Kidney (tissue), 14 donors: ENCODE data around the gene SHF. TPM values are rescaled to one million over a fixed set of nuclear protein-coding genes. Genes with fewer than 3 reads are reported as not detected.

Source experiments
- DNase-seq, 5 donors: peaks; one replicate each; pipeline ENCODE4 v3.0.0-alpha.2; 2013 to 2020
- FAIRE-seq: peaks from 2 replicates; lab custom pipeline; 2012; peaks lifted over from hg19 to GRCh38; lab: Jason Lieb, UNC
- H3K27ac ChIP-seq, 2 donors: one replicate each; pipeline ENCODE4 v1.7.0; 2013; ENCODE audit warnings: low read depth in 2 of 2, low read length in 2 of 2, inconsistent platforms in 1 of 2
- H3K27me3 ChIP-seq: one replicate; pipeline ENCODE4 v1.7.1; 2013; ENCODE audit warnings: low read length, inconsistent platforms; ENCODE audit not compliant: control insufficient read depth, insufficient read depth
- H3K36me3 ChIP-seq, 3 donors: one replicate each; pipeline versions ENCODE4 v1.7.0 to v1.7.1; 2013; ENCODE audit warnings: low read length in 3 of 3, control low read depth in 1 of 3, inconsistent platforms in 1 of 3; ENCODE audit not compliant: insufficient read depth in 3 of 3, control insufficient read depth in 2 of 3
- H3K4me1 ChIP-seq, 3 donors: one replicate each; pipeline versions ENCODE4 v1.7.0 to v1.7.1; 2013; ENCODE audit warnings: low read length in 3 of 3, inconsistent platforms in 1 of 3, low read depth in 1 of 3; ENCODE audit not compliant: control insufficient read depth in 2 of 3, insufficient read depth in 2 of 3
- H3K4me3 ChIP-seq, 3 donors: one replicate each; pipeline versions ENCODE4 v1.7.0 to v1.8.1; 2013; ENCODE audit warnings: low read length in 3 of 3, control low read depth in 1 of 3, inconsistent platforms in 1 of 3
- H3K9ac ChIP-seq, 3 donors: one replicate each; pipeline versions ENCODE4 v1.7.0 to v1.7.1; 2013; ENCODE audit warnings: low read length in 3 of 3, control low read depth in 1 of 3, inconsistent platforms in 1 of 3
- H3K9me3 ChIP-seq, 3 donors: one replicate each; pipeline versions ENCODE4 v1.7.0 to v1.7.1; 2013; ENCODE audit warnings: low read length in 3 of 3, control low read depth in 1 of 3, inconsistent platforms in 1 of 3; ENCODE audit not compliant: control insufficient read depth in 2 of 3, insufficient read depth in 1 of 3
- CTCF ChIP-seq: IDR thresholded peaks from 3 replicates; pipeline ENCODE4 v1.5.1; 2012; ENCODE audit warnings: mild to moderate bottlenecking, moderate library complexity, borderline replicate concordance; ENCODE audit not compliant: insufficient read depth; ENCODE audit errors: extremely low read depth
- intact Hi-C: fragments of 100-400 bp; cut with DNase I; formaldehyde crosslinking; loops from one replicate; pipeline ENCODE4 v1.11.1; 2022
- polyA plus RNA-seq: library from polyadenylated mRNA; stranded (reverse); fragments of 350-450 nt; fragmentation: Illumina TruSeq; extraction: RNeasy Lipid Tissue Mini Kit (QIAGEN cat#74804); gene quantifications from one replicate; pipeline ENCODE4 v1.2.3, GENCODE V29; 2014; ENCODE audit warnings: low read depth, low replicate concordance; ENCODE audit not compliant: insufficient read depth
- total RNA-seq: library from RNA; stranded (reverse); fragmentation: NEBNext Ultra II Directional; extraction: Animal tissue kit (Norgen Biotek cat#: 25700); gene quantifications from one replicate; pipeline ENCODE4 v1.2.1, GENCODE V29; 2021
- donor health status: control.
- donor health status: control.
- donor health status: control.
- donor health status: control.
- donor health status: control.
- donor health status: DM: yes; HTN: yes; CAD: no.
- donor health status: Normal renal cell carcinoma (clear cell type).

The SHF gene
- total and polyA plus RNA-seq, 2 donors from 2014 or later = 5.2 to 7.7 TPM

GRCh38 chr15:45144775-45145174 lies 43.0 kb downstream of the SHF start:
- intact Hi-C loops = no loop called here
- no peak overlapping the region for H3K4me3 ChIP-seq
- TF ChIP-seq CTCF = no peak
- no peaks in the 10 kb centered on the region for H3K4me1 ChIP-seq
- FAIRE-seq (no peak), DNase-seq (no peak)
- H3K36me3 ChIP-seq = no peaks in the 10 kb centered on the region
- H3K9ac ChIP-seq = no peak overlapping the region
- no peaks in the 10 kb centered on the region for H3K27me3 ChIP-seq
- H3K9me3 ChIP-seq = no peaks in the 10 kb centered on the region
- no peak overlapping the region for H3K27ac ChIP-seq

GRCh38 chr15:45143946-45144345 lies 43.8 kb downstream of the SHF start:
- Histone ChIP-seq H3K4me1 (no peaks in the 10 kb centered on the region), H3K9ac (no peak overlapping the region), H3K27ac (no peak overlapping the region), H3K36me3 (no peaks in the 10 kb centered on the region), H3K27me3 (no peaks in the 10 kb centered on the region), H3K4me3 (no peak overlapping the region), H3K9me3 (no peaks in the 10 kb centered on the region)
- intact Hi-C loops = no loop called here
- DNase-seq (no peak), FAIRE-seq (no peak)
- no peak for TF ChIP-seq CTCF

- FAIRE-seq = no peak
- H3K4me3 ChIP-seq = no peak overlapping the region
- no peaks in the 10 kb centered on the region for H3K36me3 ChIP-seq
- no peak for DNase-seq
- intact Hi-C loops = no loop called here
- no peaks in the 10 kb centered on the region for H3K27me3 ChIP-seq
- no peak for TF ChIP-seq CTCF
- no peak overlapping the region for H3K9ac ChIP-seq
- H3K9me3 ChIP-seq = no peaks in the 10 kb centered on the region
- H3K4me1 ChIP-seq = no peaks in the 10 kb centered on the region
- H3K27ac ChIP-seq = no peak overlapping the region
These were observed 44.7 kb downstream of the SHF start for GRCh38 chr15:45143056-45143455.

GRCh38 chr15:45141386-45141785 lies 46.4 kb downstream of the SHF start:
- no peaks in the 10 kb centered on the region for H3K4me1 ChIP-seq

More at GRCh38 chr15:45141386-45141785, 46.4 kb downstream of the SHF start:
- no peak for TF ChIP-seq CTCF
- H3K27me3 ChIP-seq = peaks cover 2% of the 10 kb centered on the region
- no peak overlapping the region for H3K27ac ChIP-seq
- no peaks in the 10 kb centered on the region for H3K36me3 ChIP-seq
- no peaks in the 10 kb centered on the region for H3K9me3 ChIP-seq
- DNase-seq (no peak), FAIRE-seq (no peak)
- intact Hi-C loops = no loop called here
- no peak overlapping the region for H3K9ac ChIP-seq
- H3K4me3 ChIP-seq = no peak overlapping the region
